Measurements from ENCODE around the gene CAMK1D. TPM values are rescaled to one million over a fixed set of nuclear protein-coding genes. Genes with fewer than 3 reads are reported as not detected.

CAMK1D gene
- total and polyA plus RNA-seq, 8 donors, result 4.4 to 10.8 (median 4.8) TPM

DNA sequence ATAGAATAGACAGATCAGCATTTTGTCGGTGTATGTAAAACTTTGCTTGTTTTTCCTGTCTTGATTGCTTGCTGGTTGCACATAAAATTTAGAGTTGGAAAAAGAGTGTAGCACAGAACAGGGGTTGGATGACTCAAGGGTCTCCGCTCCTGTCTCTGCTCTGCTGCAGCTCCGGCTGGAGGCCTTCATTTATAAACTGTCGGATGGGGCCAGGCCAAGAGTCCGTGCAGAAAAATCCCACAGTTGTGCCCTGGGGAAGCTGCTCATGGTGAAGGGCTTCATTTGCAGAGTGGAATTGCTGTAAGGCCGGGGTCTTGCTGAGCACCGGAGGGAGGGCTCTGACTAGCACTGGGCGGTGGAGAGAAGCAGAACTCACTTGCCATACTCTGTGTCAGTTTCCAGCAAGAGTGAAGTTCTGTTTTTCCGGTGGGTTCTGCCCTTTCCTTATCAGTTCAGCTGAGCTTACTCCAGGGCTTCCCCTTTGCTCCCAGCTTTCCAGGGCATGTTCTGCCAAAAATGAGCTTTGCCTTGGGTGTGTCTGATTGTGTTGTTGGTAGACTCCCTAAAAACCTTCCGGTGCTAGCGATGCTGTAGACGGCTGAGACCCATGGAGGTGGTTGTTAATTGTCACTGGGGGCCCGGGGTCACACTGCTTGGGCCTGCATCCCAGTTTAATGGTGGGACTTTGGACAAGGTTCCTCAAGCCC, 67.2 kb downstream of the CAMK1D start:
- DNase-seq (no peak), ATAC-seq (no peak)
- peaks cover 0 to 5% of the 10 kb centered on the region in 2 donors for H3K4me1 ChIP-seq
- H3K36me3 ChIP-seq, result no peaks in the 10 kb centered on the region
- TF ChIP-seq, protein P1, sequence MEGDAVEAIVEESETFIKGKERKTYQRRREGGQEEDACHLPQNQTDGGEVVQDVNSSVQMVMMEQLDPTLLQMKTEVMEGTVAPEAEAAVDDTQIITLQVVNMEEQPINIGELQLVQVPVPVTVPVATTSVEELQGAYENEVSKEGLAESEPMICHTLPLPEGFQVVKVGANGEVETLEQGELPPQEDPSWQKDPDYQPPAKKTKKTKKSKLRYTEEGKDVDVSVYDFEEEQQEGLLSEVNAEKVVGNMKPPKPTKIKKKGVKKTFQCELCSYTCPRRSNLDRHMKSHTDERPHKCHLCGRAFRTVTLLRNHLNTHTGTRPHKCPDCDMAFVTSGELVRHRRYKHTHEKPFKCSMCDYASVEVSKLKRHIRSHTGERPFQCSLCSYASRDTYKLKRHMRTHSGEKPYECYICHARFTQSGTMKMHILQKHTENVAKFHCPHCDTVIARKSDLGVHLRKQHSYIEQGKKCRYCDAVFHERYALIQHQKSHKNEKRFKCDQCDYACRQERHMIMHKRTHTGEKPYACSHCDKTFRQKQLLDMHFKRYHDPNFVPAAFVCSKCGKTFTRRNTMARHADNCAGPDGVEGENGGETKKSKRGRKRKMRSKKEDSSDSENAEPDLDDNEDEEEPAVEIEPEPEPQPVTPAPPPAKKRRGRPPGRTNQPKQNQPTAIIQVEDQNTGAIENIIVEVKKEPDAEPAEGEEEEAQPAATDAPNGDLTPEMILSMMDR (IDR thresholded peaks at IDR 0.05), result no peak
- H3K27me3 ChIP-seq, result peaks cover 0 to 11% of the 10 kb centered on the region in 2 donors
- H3K27ac ChIP-seq, result no peak overlapping the region
- intact Hi-C loops (cut with DNase I), result no loop called here
- no peak overlapping the region for H3K4me3 ChIP-seq
- no peaks in the 10 kb centered on the region for H3K9me3 ChIP-seq

DNA sequence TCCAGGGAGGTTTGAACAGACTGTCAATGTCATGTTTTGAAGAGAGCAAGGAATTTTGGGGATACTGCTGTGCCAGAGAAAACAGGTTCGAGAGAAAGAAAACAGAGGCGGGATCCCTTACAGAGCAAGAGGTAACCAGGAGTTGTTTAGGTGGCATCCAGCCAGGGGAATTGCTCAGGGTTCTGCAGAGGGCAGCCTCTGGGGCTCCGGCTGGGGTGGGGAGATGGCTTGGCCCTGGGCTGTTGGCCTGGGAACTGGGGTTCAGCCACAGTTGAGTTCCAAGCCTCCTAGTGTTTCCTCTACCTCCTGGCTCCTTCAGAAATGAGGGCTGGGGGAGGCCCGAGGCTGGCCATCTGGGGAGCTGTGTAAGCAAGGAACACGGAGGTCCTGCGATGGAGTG, 68.0 kb downstream of the CAMK1D start:
- H3K27ac ChIP-seq, result no peak overlapping the region
- ATAC-seq (no peak), DNase-seq (no peak)
- no peaks in the 10 kb centered on the region for H3K36me3 ChIP-seq
- H3K4me3 ChIP-seq, result no peak overlapping the region
- H3K4me1 ChIP-seq, result peaks cover 0 to 5% of the 10 kb centered on the region in 2 donors
- H3K9me3 ChIP-seq, result no peaks in the 10 kb centered on the region
- H3K27me3 ChIP-seq, result peaks cover 0 to 5% of the 10 kb centered on the region in 2 donors
- TF ChIP-seq, protein P1 (IDR thresholded peaks at IDR 0.05), result no peak
- intact Hi-C loops (cut with DNase I), result no loop called here

DNA sequence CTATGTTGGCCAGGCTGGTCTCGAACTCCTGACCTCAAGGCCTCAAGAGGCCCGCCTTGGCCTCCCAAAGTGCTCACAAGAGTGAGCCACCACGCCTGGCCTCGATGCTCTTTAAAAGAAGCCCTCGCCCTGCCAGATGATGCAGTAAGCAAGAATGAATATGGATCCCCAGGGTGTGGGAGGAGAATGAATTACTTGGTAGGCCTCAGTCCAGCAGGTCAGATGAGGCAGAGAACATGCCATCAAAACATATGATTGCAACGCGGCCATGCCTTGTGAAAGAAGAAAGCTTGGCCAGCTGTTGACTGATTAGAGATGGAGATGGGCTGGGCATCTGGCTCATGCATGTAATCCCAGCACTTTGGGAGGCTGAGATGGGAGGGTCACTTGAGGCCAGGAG, 68.7 kb downstream of the CAMK1D start:
- H3K4me1 ChIP-seq, result peaks cover 0 to 5% of the 10 kb centered on the region in 2 donors
- TF ChIP-seq, protein P1 (IDR thresholded peaks at IDR 0.05), result no peak
- no peaks in the 10 kb centered on the region for H3K9me3 ChIP-seq
- H3K27me3 ChIP-seq, result peaks cover 0 to 5% of the 10 kb centered on the region in 2 donors
- ATAC-seq (no peak), DNase-seq (no peak)
- intact Hi-C loops (cut with DNase I), result no loop called here
- no peak overlapping the region for H3K4me3 ChIP-seq
- H3K36me3 ChIP-seq, result no peaks in the 10 kb centered on the region
- H3K27ac ChIP-seq, result no peak overlapping the region

DNA sequence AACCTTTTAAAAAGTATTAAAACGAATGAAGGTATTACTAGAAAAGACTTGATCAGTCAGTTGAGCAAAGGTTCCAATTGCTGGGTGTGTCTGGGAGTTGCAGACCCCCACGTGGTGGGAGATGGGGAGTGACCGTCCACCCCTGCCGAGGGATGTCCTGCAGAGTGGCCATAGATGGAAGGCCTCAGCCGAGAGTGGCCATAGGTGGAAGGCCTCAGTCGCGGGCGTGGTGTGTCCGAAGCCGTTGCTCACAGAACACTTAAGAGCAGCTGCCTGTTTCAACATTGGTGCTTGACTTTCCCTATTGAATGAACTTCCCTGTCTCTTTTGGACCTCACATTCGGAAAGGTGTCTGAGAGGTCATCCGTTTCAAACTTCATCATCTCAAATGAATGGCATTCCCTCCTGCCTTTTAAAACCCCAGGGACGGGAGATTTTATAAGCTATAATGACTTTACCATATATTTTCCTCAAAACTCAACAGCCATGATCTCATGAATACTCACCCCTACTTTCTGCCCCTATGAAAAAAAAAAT, 69.4 kb downstream of the CAMK1D start:
- H3K4me3 ChIP-seq, result no peak overlapping the region
- no peak for DNase-seq
- no peak overlapping the region for H3K27ac ChIP-seq
- no peak for ATAC-seq
- H3K27me3 ChIP-seq, result peaks cover 0 to 5% of the 10 kb centered on the region in 2 donors
- TF ChIP-seq, protein P1 (IDR thresholded peaks at IDR 0.05), result no peak
- peaks cover 0 to 5% of the 10 kb centered on the region in 2 donors for H3K4me1 ChIP-seq
- H3K36me3 ChIP-seq, result no peaks in the 10 kb centered on the region
- intact Hi-C loops (cut with DNase I), result no loop called here
- no peaks in the 10 kb centered on the region for H3K9me3 ChIP-seq

DNA sequence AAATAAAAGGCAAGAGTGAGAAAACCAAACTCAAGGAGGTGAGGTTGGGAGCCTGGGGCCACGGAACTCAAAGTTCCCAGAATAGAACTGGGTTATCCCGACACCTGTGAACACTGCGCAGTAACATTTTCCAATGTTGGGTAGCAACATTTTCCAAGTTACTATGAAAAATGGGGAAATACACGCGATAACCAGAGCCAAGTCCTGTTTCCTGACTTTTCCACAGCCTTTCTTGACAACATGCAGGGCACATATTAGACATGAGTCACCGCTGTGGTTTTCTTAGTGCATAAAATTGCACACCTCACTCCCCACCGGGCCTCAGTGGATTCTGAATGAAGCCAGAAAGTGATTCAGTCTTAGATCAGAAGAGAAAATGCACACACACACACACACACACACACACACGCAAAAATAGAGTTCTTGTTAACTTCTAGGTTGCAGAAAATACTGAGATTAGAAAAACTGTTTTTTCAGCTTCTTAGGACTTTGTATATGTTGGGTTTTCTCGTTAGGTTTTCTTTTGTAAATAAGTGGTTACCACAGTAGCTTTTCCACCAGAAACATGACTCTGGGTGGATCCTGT, 70.0 kb downstream of the CAMK1D start:
- TF ChIP-seq, protein P1 (IDR thresholded peaks at IDR 0.05), result no peak
- Histone ChIP-seq H3K27ac (no peak overlapping the region), H3K4me3 (no peak overlapping the region), H3K9me3 (no peaks in the 10 kb centered on the region), H3K36me3 (no peaks in the 10 kb centered on the region), H3K27me3 (peaks cover 0 to 5% of the 10 kb centered on the region in 2 donors), H3K4me1 (peaks cover 0 to 5% of the 10 kb centered on the region in 2 donors)
- DNase-seq (no peak), ATAC-seq (peak; percentile 55)
- intact Hi-C loops (cut with DNase I), result no loop called here

Measured in left lung (tissue), 10 donors.